Hepatocyte (in vitro differentiated cells): ENCODE data around the gene ZNF620. TPM values are rescaled to one million over a fixed set of nuclear protein-coding genes. Genes with fewer than 3 reads are reported as not detected.
"Not testable (repeated sequence)": the region's sequence is repeated elsewhere in the genome, so short reads cannot be mapped to it uniquely, and the experiment has no call there.

Source experiments
- DNase-seq: peaks from one replicate; pipeline ENCODE4 v3.0.0-alpha.2; 2016; ENCODE audit warnings: low spot score
- H2AFZ ChIP-seq: fragments of 200-600 bp; sonication (generic); 2 replicates; pipeline ENCODE4 v1.6.0; 2016; ENCODE audit warnings: antibody characterized with exemption, mild to moderate bottlenecking
- H3K27ac ChIP-seq: fragments of 200-600 bp; sonication (generic); 2 replicates; pipeline ENCODE4 v1.5.1; 2016; ENCODE audit warnings: mild to moderate bottlenecking
- H3K27me3 ChIP-seq: fragments of 200-600 bp; sonication (generic); 2 replicates; pipeline ENCODE4 v1.6.1; 2016
- H3K36me3 ChIP-seq: fragments of 200-600 bp; sonication (generic); replicated peaks from 2 replicates; pipeline ENCODE4 v1.5.1; 2016; ENCODE audit warnings: low read depth; ENCODE audit not compliant: insufficient read depth
- H3K4me1 ChIP-seq: fragments of 200-600 bp; sonication (generic); 2 replicates; pipeline ENCODE4 v1.5.1; 2016; ENCODE audit warnings: mild to moderate bottlenecking, moderate library complexity; ENCODE audit not compliant: insufficient read depth
- H3K4me2 ChIP-seq: fragments of 200-600 bp; sonication (generic); 2 replicates; pipeline ENCODE4 v1.6.0; 2016
- H3K4me3 ChIP-seq: fragments of 200-600 bp; sonication (generic); 2 replicates; pipeline ENCODE4 v1.5.1; 2016; ENCODE audit warnings: mild to moderate bottlenecking
- H3K79me2 ChIP-seq: fragments of 200-600 bp; sonication (generic); 2 replicates; pipeline ENCODE4 v1.6.0; 2017; ENCODE audit warnings: mild to moderate bottlenecking
- H3K9me2 ChIP-seq: fragments of 200-600 bp; sonication (generic); replicated peaks from 2 replicates; pipeline ENCODE4 v1.6.0; 2017; ENCODE audit warnings: mild to moderate bottlenecking; ENCODE audit not compliant: insufficient read depth
- H3K9me3 ChIP-seq: fragments of 200-600 bp; sonication (generic); 2 replicates; pipeline ENCODE4 v1.5.1; 2016; ENCODE audit warnings: low read depth, mild to moderate bottlenecking
- H4K20me1 ChIP-seq: fragments of 200-600 bp; sonication (generic); 2 replicates; pipeline ENCODE4 v1.6.0; 2016; ENCODE audit warnings: mild to moderate bottlenecking; ENCODE audit not compliant: insufficient read depth, poor library complexity, severe bottlenecking
- EZH2 ChIP-seq: fragments of 200-600 bp; sonication (generic); IDR thresholded peaks from 2 replicates; pipeline ENCODE4 v1.6.1; 2016; ENCODE audit warnings: antibody characterized with exemption, mild to moderate bottlenecking, borderline replicate concordance
- EZH2phosphoT487 ChIP-seq: fragments of 200-600 bp; sonication (generic); IDR thresholded peaks from one replicate; pipeline ENCODE4 v1.6.1; 2018; ENCODE audit warnings: antibody characterized with exemption, mild to moderate bottlenecking, low read depth, moderate library complexity; ENCODE audit not compliant: unreplicated experiment, severe bottlenecking
- WGBS: methylation state at CpG from one replicate; pipeline ENCODE4 v1.1.6; 2016; ENCODE audit warnings: low lambda C conversion rate; ENCODE audit errors: missing lambda C conversion rate; 5-methylcytosine and 5-hydroxymethylcytosine counted together
- polyA plus RNA-seq: library from polyadenylated mRNA; unstranded; fragments of >200 nt; fragmentation: Nextera tagmentation; extraction: Ambion mirVana; gene quantifications from 2 replicates; pipeline ENCODE4 v1.2.1, GENCODE V29; 2016
- small RNA-seq: library from RNA; depleted of rRNA; stranded (forward); fragments of <200 nt; gene quantifications from one replicate; pipeline ENCODE3, GENCODE V24; 2014
- total RNA-seq: library from RNA; depleted of rRNA; stranded (reverse); fragments of >200 nt; gene quantifications from 2 replicates; pipeline ENCODE4 v1.2.3, GENCODE V29; 2014
- TF ChIP-seq, protein P1 (sequence below): fragments of 200-600 bp; sonication (generic); IDR thresholded peaks from 2 replicates; pipeline ENCODE4 v1.5.1; 2016; ENCODE audit warnings: antibody characterized with exemption, mild to moderate bottlenecking; ENCODE audit not compliant: poor library complexity

ZNF620 gene
- total and polyA plus RNA-seq, 2 experiments from 2014 or later = 3.0 to 4.4 TPM

DNA sequence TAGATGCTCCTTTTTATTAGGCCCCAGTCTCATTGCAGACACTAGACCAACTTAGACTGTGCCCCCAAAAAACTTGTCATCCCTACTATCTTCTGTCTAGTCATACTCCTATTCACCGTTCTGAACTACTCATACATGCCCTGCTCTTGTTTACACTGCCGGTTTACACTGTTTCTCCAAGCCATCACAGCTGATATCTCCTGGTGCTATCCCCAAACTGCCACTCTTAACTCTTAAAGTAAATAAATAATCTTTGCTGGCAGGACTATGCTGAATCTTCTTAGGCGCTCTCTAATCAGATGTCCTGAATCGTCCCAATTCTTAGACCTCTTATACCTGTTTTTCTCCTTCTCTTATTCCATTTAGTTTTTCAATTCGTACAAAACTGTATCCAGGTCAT is 59.8 kb downstream of the ZNF620 start:
- H3K9me3 ChIP-seq, H3K9me2 ChIP-seq, H3K4me3 ChIP-seq, H2AFZ ChIP-seq, H3K36me3 ChIP-seq, H4K20me1 ChIP-seq, DNase-seq, H3K27ac ChIP-seq, H3K4me1 ChIP-seq, H3K4me2 ChIP-seq, H3K27me3 ChIP-seq, H3K79me2 ChIP-seq: not testable (repeated sequence)
- 62% methylated on average over 5 of the region's 5 CpGs for WGBS

DNA sequence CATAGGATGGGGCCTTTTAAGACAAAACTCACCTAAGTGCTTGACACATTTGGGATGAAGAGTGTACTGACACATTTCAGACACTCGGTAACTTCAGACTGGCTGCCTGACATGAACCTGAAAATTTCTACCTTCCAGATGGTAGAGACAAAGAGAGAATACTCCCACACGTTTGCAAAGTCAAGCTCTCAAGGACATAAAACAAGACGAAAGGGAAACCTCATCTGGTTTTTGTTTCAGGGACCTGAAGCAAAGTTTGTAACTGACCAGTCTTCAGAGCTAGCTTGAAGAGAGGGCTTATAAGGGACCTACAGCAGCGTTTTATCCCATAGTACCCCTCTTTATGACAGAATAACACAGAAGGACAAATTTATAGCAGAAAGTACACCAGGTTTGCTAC is 60.9 kb downstream of the ZNF620 start:
- WGBS = 56% methylated on average over 4 of the region's 4 CpGs
- no peaks in the 10 kb centered on the region for H3K9me2 ChIP-seq

More for the DNA sequence above, 60.9 kb downstream of the ZNF620 start:
- no peak overlapping the region for H3K27ac ChIP-seq
- H3K27me3 ChIP-seq = no peaks in the 10 kb centered on the region
- H3K4me1 ChIP-seq = no peaks in the 10 kb centered on the region
- no peak for DNase-seq
- H3K4me3 ChIP-seq = no peak overlapping the region
- H3K36me3 ChIP-seq = no peaks in the 10 kb centered on the region
- no peak overlapping the region for H3K4me2 ChIP-seq
- TF ChIP-seq EZH2phosphoT487 (no peak), EZH2 (no peak)
- TF ChIP-seq, protein P1, sequence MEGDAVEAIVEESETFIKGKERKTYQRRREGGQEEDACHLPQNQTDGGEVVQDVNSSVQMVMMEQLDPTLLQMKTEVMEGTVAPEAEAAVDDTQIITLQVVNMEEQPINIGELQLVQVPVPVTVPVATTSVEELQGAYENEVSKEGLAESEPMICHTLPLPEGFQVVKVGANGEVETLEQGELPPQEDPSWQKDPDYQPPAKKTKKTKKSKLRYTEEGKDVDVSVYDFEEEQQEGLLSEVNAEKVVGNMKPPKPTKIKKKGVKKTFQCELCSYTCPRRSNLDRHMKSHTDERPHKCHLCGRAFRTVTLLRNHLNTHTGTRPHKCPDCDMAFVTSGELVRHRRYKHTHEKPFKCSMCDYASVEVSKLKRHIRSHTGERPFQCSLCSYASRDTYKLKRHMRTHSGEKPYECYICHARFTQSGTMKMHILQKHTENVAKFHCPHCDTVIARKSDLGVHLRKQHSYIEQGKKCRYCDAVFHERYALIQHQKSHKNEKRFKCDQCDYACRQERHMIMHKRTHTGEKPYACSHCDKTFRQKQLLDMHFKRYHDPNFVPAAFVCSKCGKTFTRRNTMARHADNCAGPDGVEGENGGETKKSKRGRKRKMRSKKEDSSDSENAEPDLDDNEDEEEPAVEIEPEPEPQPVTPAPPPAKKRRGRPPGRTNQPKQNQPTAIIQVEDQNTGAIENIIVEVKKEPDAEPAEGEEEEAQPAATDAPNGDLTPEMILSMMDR = no peak
- H4K20me1 ChIP-seq = no peaks in the 10 kb centered on the region
- H2AFZ ChIP-seq = no peak overlapping the region
- no peaks in the 10 kb centered on the region for H3K79me2 ChIP-seq
- no peaks in the 10 kb centered on the region for H3K9me3 ChIP-seq

Small RNA genes within 50 kb of the gene (small RNA-seq; reads per million reads assigned to genes)
- 0.53 reads per million, percentile 42 among the genes with 10 or more reads in this experiment for gene RNU5B-2P

Other genes with a start within 250 kb of the ZNF620 start
- 34.4 and 42.2 TPM in 2 replicates for gene EIF1B, start 196.3 kb upstream of the ZNF620 start, total RNA-seq
- gene EIF1B, start 196.3 kb upstream of the ZNF620 start, polyA plus RNA-seq = 153 and 164 TPM in 2 replicates
- 1.7 and 2.2 TPM in 2 replicates for gene ENTPD3, start 118.9 kb upstream of the ZNF620 start, total RNA-seq
- 2.4 and 2.6 TPM in 2 replicates for gene ENTPD3, start 118.9 kb upstream of the ZNF620 start, polyA plus RNA-seq
- gene RPL14, start 48.7 kb upstream of the ZNF620 start, total RNA-seq = 390 and 395 TPM in 2 replicates
- gene RPL14, start 48.7 kb upstream of the ZNF620 start, polyA plus RNA-seq = 470 and 492 TPM in 2 replicates
- gene ZNF619, start 28.9 kb upstream of the ZNF620 start, total RNA-seq = 3.6 and 4.7 TPM in 2 replicates
- gene ZNF619, start 28.9 kb upstream of the ZNF620 start, polyA plus RNA-seq = 1.2 and 1.8 TPM in 2 replicates
- 12.3 and 14.7 TPM in 2 replicates for gene ZNF621, start 18.9 kb downstream of the ZNF620 start, total RNA-seq
- gene ZNF621, start 18.9 kb downstream of the ZNF620 start, polyA plus RNA-seq = 5.9 and 8.6 TPM in 2 replicates